A673 (cell line): ENCODE results near the gene FICD.

ENCODE experiments used
- CTCF ChIP-seq: fragments of 300-800, 200-600 bp; sonication (generic); conservative IDR thresholded peaks from 2 replicates; pipeline ENCODE4 v1.5.1; 2017; ENCODE audit warnings: low read depth, mild to moderate bottlenecking, antibody characterized with exemption, low read length, moderate library complexity, mixed read lengths
- EZH2 ChIP-seq: fragments of 200-600 bp; sonication (generic); IDR thresholded peaks from 2 replicates; pipeline ENCODE4 v1.6.1; 2017; ENCODE audit warnings: borderline replicate concordance, low read depth, mild to moderate bottlenecking, mixed read lengths, antibody characterized with exemption, low read length; ENCODE audit not compliant: poor library complexity, severe bottlenecking

GRCh38 chr12:108560752-108561719 lies 46.0 kb downstream of the FICD start, which contains the start of gene SART3:
- no peak for TF ChIP-seq CTCF
- TF ChIP-seq EZH2, result no peak
